Posterior vena cava (tissue), 2 donors: ENCODE results near the gene SLC6A12. TPM values are rescaled to one million over a fixed set of nuclear protein-coding genes. Genes with fewer than 3 reads are reported as not detected.

Source experiments
- DNase-seq: peaks from one replicate; pipeline ENCODE4 v3.0.0-alpha.2; 2020; ENCODE audit warnings: low spot score
- intact Hi-C, 2 donors: fragments of 100-400 bp; cut with DNase I; formaldehyde crosslinking; loops; one replicate each; pipeline versions ENCODE4 v1.14.1 to v1.14.2; 2022 to 2023
- total RNA-seq, 2 donors: library from RNA; stranded (reverse); fragmentation: NEBNext Ultra II Directional; extraction: Animal tissue kit (Norgen Biotek cat#: 25700); gene quantifications; one replicate each; pipeline ENCODE4 v1.2.1, GENCODE V29; 2021
- donor health status: DM: yes; HTN: yes; CAD: no.
- donor health status: DM: yes; HTN: yes; CAD: no.

Gene SLC6A12
- total RNA-seq, 2 donors from 2014 or later, result 1.00 to 1.0 TPM

DNA sequence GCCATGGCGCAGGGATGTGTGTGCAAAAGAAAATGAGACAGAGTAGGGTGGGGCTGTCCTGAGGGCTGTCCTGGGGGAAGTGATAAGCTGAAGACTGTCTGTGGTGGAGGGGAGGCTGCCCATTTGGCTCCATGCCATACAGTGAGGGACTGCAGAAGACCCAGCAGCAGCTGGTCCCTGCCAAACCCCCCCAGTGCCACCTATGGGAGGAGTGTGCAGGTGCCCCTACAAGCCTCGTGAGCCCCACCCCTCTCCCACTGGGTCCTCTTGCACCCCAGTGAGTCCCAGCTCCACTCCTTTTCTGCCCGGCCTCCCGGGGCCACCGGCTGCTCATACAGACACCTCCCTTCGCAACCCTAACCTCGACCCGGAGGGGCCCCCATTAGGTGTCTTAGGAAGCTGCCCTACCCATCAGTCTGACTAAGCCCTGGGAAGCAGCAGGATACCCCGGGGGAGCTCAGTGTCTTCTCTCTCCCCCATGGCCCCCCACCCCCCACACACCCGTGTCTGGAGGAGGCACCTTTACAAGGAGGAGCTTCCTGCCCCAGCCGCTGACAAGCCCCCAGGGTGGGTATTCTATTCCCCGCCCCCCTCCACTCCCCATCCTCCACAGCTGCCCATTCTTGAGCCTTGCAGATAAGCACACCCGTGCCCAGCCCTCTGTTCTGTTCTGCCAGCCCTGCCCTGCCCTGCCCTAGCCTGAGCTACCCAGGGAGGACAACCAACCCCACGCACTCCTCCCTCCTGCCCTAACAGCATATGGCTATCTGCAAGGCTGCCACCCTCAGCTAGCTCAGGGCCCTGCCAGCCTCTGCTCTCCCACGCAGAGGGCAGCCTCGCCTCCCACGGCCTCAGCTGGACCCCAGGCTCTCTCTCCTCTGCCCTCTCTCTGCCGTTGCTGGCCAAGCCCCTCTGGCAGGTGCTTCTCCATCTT, 41.9 kb downstream of the SLC6A12 start:
- intact Hi-C loops, result no loop called here
- DNase-seq, result no peak

GRCh38 chr12:171276-171675, 42.7 kb downstream of the SLC6A12 start:
- DNase-seq, result no peak
- intact Hi-C loops, result no loop called here

DNA sequence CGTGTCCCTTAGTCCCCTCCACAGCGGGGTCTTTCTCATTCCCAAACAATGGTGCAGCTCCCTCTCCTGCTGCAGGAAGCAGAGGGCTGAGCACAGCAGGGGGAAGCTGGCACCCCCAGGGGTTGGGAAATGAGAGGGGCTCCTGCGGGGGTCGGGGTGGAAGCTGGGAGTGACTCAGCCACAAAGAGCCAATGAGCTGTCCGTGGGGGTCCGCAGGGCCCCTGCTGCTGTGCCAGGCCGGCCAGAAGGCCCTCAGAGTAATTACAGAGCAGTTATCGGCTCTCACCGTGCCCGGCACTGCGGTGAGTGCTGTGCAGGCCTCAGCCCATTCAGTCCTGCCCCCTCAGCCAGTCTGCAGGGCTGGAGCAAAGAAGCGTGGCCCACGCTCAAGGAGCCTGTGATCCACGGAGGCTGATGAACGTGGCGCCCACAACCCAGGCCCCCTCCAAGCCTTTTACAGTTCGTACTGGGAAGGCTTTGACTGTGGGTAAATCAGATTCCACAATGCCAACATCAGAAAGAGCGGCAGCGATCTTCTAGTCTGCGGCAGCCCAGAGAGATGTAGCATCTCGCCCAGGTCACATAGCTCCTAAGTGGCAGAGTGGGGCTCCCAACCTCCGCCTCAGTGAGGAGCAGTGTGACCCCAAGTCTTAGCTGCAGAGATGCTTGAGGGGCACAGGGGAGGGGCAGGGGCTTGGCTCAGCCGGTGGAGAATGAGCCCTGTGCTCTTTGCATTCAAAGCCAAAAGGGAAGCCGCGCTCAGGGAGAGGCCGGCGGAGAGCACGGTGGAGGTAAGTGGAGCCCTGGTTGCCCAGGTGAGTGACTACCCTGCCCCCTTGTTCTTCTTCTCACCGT, 43.4 kb downstream of the SLC6A12 start:
- no peak for DNase-seq
- intact Hi-C loops, result no loop called here

DNA sequence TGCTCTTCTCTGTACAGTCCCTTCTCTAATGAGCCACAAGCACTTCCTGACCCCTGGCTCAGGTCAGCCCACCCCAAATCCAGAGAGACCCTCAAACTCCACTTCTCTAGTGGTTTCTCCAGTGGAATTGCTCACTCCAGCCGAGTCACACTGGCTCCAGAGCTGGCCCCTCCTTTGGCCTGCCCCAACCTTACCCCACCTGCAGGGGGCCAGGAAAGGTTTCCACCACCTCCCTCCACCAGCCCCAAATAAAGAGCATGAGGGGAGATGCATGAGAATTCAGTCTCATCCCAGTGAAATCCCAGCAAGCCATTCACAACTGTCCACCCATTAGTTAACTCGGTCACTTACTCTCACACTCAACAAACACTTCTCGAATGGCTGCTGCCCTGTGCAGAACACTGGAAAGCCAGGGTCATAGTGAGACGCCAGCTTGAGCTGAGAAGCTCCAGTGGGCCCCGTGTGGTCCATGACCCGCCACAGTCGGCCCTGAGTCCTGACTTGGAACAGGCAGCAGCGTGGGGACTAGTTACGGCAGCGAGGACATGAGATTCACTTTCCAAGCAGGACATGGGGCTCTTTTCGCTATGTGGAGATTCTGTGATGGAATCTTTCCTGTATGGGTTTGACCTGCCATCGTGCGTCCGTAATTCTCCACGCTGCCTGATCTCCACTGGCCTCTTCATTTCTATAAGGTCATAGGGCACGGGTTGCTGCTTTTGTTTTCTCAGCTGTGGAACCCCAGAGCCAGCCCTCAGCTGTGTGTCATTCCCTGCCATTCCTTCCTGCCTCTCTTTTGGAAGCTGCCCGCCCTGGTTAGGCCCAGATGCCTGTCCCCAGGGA, 44.2 kb downstream of the SLC6A12 start:
- no peak for DNase-seq
- intact Hi-C loops, result no loop called here

GRCh38 chr12:168763-169525, 45.0 kb downstream of the SLC6A12 start:
- DNase-seq, result no peak
- intact Hi-C loops, result no loop called here

DNA sequence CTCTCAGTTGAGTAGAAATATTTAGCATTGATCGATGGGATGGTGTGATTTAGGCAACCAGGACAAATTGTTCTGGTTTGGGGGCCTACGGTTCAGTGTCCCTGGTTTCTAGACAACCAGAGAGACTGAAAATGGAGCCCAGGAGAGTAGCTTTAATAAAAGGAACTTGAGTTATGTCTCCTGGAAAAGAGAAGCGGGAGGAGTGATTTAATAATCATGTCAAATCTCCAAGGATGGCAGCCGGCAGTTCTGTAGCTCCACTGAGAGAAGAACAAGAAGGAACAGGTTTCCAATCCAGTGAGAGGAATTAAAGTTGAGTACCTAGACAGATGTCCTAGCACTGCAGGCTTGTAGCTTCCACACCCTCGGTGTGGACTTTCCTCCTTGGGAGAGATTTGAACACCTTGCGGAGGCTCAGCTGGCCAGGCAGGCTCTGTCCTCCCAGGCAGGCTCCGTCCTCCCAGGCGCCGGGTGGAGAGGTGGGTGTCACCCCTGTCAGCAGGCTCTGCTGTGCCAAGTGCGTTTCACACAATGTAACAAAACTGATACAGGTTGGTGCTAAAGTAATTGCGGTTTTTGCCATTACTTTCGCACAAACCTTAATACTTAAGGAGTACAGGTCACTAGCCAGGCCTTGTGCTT, 45.9 kb downstream of the SLC6A12 start:
- no peak for DNase-seq
- intact Hi-C loops, result no loop called here

DNA sequence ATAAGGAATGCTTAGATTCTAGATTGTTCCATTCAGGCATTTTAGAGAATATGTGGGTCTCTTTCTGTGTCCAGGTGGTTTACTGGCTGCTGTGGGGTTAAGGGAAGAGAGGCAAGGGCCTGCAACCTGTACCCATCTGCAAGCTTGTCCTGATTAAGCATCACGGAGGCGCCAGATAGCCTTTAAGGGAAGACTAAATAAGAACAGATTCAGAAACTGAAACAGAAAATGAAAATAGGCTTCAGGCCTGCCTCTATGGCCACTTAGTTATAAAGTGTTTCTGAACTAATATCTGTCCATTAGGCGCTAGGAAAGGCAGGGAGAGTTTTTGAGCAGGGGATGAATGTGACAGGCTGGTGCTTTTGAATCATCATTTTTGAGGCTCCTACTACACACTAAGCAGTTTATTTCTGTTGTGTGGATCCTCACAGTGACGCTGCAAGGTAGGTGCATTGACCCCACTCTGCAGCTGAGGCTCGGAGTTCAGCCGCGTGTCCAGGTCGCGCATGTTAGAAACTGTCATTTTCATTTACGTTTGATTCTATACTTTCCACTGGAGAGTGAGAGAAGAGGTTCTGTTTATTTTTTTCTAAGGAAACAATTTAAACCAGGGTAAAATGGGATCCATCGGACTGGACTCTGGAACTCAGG, 47.4 kb downstream of the SLC6A12 start:
- DNase-seq, result no peak
- intact Hi-C loops, result no loop called here

GRCh38 chr12:165862-166368, 48.0 kb downstream of the SLC6A12 start:
- intact Hi-C loops, result no loop called here
- DNase-seq, result no peak

GRCh38 chr12:164207-164606, 49.8 kb downstream of the SLC6A12 start:
- intact Hi-C loops, result no loop called here
- DNase-seq, result no peak

GRCh38 chr12:163406-163986, 50.5 kb downstream of the SLC6A12 start:
- no peak for DNase-seq
- intact Hi-C loops, result no loop called here

DNA sequence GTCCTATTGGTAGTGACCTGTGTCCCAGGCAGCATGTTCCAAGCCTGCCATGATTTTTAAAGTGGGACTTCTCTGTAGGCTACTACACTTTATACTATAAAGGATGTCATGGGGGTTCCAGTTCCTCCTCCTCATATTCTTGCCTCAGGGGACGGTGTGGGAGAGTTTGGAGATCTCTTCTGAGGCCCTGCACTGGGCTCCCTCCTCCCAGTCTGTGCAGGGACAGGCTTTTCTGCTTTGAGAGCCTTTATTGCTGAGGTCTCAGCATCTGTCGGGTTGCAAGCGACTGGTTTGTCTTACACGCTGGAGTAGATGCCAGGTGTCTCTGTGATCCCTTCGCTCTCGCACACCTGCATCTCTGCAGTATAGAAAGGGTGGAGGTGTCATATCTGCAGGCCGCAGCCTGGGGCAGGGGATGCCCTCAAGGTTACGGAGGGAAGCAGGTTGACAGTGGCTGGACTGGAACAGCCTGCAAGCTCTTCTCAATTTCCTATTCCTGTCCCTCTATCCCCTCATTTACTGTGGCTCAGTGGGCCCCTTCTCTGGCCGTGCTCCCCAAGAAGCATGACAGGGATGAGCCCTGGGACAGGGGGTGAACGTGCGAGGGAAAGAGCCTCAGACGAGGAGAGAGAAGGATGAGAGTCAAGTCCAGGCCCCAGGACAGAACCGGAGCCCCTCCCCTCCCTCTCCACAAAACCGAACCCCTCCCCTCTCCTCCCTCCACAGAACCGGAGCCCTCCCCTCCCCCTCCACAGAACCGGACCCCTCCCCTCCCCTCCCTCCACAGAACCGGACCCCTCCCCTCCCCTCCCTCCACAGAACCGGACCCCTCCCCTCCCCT, 51.3 kb downstream of the SLC6A12 start:
- no peak for DNase-seq
- intact Hi-C loops, result no loop called here

- intact Hi-C loops, result no loop called here
- no peak for DNase-seq
Observed at GRCh38 chr12:161823-162222, 52.1 kb downstream of the SLC6A12 start.

- intact Hi-C loops, result no loop called here
- no peak for DNase-seq
Observed at GRCh38 chr12:160858-161257, 53.1 kb downstream of the SLC6A12 start.

- no peak for DNase-seq
- intact Hi-C loops, result no loop called here
Observed at GRCh38 chr12:159156-159782, 54.7 kb downstream of the SLC6A12 start.

GRCh38 chr12:157644-158043, 56.3 kb downstream of the SLC6A12 start:
- intact Hi-C loops, result no loop called here
- no peak for DNase-seq

DNA sequence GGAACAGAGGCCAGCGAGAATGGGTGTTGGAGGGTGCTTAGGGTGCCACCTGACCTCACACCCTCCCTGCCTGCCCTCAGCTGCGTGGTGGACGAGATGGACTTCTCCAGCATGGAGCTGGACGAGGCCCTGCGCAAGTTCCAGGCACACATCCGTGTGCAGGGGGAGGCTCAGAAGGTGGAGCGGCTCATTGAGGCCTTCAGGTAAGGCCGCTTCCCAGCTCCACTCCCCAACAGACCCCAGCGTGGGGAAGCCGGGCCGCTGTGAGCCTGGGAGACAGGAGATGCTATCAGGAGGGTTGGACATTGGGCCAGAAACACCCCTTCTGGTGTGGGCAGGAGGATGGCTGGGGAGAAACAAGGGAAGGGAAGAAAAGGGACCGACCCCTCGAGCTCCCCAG, 57.0 kb downstream of the SLC6A12 start:
- DNase-seq, result no peak
- intact Hi-C loops, result no loop called here
